Activated B cell treated with CpG ODN at 0.5 μM for 24 hours (primary cell): ENCODE measurements around the gene NUP50. TPM values are rescaled to one million over a fixed set of nuclear protein-coding genes. Genes with fewer than 3 reads are reported as not detected.

ENCODE experiments used
- ATAC-seq: fragments of 200-7000 bp; cut with Tn5 transposase; one replicate; pipeline ENCODE4 v1.10.0; 2021; ENCODE audit warnings: low read depth, mild to moderate bottlenecking, moderate library complexity
- CTCF ChIA-PET: fragments of 350-600 bp; sonication (Branson Sonifier 250); formaldehyde crosslinking; loops from one replicate; lab custom pipeline; 2021; ENCODE audit warnings: antibody characterized with exemption; lab: Charles Lee
- POLR2A ChIA-PET: fragments of 350-600 bp; sonication (Branson Sonifier 250); formaldehyde crosslinking; loops from one replicate; lab custom pipeline; 2021; ENCODE audit warnings: antibody characterized with exemption; lab: Charles Lee
- DNase-seq: peaks from one replicate; pipeline ENCODE4 v3.0.0; 2022
- H3K27ac Mint-ChIP-seq: one replicate; pipeline ENCODE4 v1.8.0; 2020; ENCODE audit warnings: mixed read lengths
- H3K27me3 Mint-ChIP-seq: one replicate; pipeline ENCODE4 v1.8.0; 2021; ENCODE audit warnings: mixed read lengths
- H3K36me3 Mint-ChIP-seq: one replicate; pipeline ENCODE4 v1.8.0; 2021; ENCODE audit warnings: low read depth, mixed read lengths
- H3K4me1 Mint-ChIP-seq: one replicate; pipeline ENCODE4 v1.8.0; 2021; ENCODE audit warnings: mixed read lengths
- H3K4me3 Mint-ChIP-seq: one replicate; pipeline ENCODE4 v1.8.0; 2020; ENCODE audit warnings: mild to moderate bottlenecking, mixed read lengths
- H3K9me3 Mint-ChIP-seq: one replicate; pipeline ENCODE4 v1.8.0; 2020; ENCODE audit warnings: mixed read lengths
- CTCF ChIP-seq: fragments of 200-600 bp; IDR thresholded peaks from one replicate; pipeline ENCODE4 v1.8.0; 2022; ENCODE audit warnings: antibody characterized with exemption, mild to moderate bottlenecking
- intact Hi-C: fragments of 100-400 bp; cut with micrococcal nuclease; formaldehyde crosslinking; loops from one replicate; pipeline ENCODE4 v1.15.1; 2024
- total RNA-seq: library from RNA; stranded (reverse); gene quantifications from 2 replicates; pipeline ENCODE4 v1.2.3, GENCODE V29; 2022

Gene NUP50
- total RNA-seq, 1 donor from 2014 or later: 112 TPM

GRCh38 chr22:45216133-45217003, 52.6 kb downstream of the NUP50 start:
- Mint-ChIP-seq H3K36me3 (peaks cover 6% of the 10 kb centered on the region), H3K4me3 (no peak overlapping the region), H3K9me3 (no peaks in the 10 kb centered on the region), H3K27ac (no peak overlapping the region), H3K4me1 (peaks cover 51% of the 10 kb centered on the region), H3K27me3 (no peaks in the 10 kb centered on the region)
- intact Hi-C loops: loop anchor here (5.0 kb wide), 1 partner anchor 54 kb away; the partner anchor contains the start of gene NUP50
- ChIA-PET CTCF (no interaction called here), POLR2A (no interaction called here)
- no peak for ATAC-seq
- TF ChIP-seq CTCF: no peak
- no peak for DNase-seq

- peaks cover 59% of the 10 kb centered on the region for H3K4me1 Mint-ChIP-seq
- CTCF ChIA-PET: no interaction called here
- H3K27me3 Mint-ChIP-seq: no peaks in the 10 kb centered on the region
- DNase-seq (no peak), ATAC-seq (no peak)
- H3K36me3 Mint-ChIP-seq: no peaks in the 10 kb centered on the region
- H3K27ac Mint-ChIP-seq: no peak overlapping the region
- POLR2A ChIA-PET: no interaction called here
- no peak for TF ChIP-seq CTCF
- intact Hi-C loops: loop anchor here (5.0 kb wide), 1 partner anchor 55 kb away; the partner anchor contains the start of gene NUP50
- H3K9me3 Mint-ChIP-seq: no peaks in the 10 kb centered on the region
- H3K4me3 Mint-ChIP-seq: no peak overlapping the region
These were observed 53.6 kb downstream of the NUP50 start for GRCh38 chr22:45217345-45217744.

GRCh38 chr22:45217806-45218205, 54.1 kb downstream of the NUP50 start:
- H3K27me3 Mint-ChIP-seq: no peaks in the 10 kb centered on the region
- POLR2A ChIA-PET: no interaction called here
- H3K4me1 Mint-ChIP-seq: peaks cover 61% of the 10 kb centered on the region
- ATAC-seq (no peak), DNase-seq (no peak)
- CTCF ChIA-PET: no interaction called here
- H3K9me3 Mint-ChIP-seq: no peaks in the 10 kb centered on the region
- no peak for TF ChIP-seq CTCF
- intact Hi-C loops: loop anchor here (2.0 to 5.0 kb wide), 2 partner anchors 17 to 56 kb away; partner anchors contain the start of gene NUP50
- H3K4me3 Mint-ChIP-seq: no peak overlapping the region
- H3K36me3 Mint-ChIP-seq: no peaks in the 10 kb centered on the region
- no peak overlapping the region for H3K27ac Mint-ChIP-seq

GRCh38 chr22:45218976-45219375, 55.3 kb downstream of the NUP50 start:
- Mint-ChIP-seq H3K27me3 (no peaks in the 10 kb centered on the region), H3K4me3 (no peak overlapping the region), H3K4me1 (peaks cover 60% of the 10 kb centered on the region), H3K27ac (peak overlapping the region; percentile 46), H3K36me3 (no peaks in the 10 kb centered on the region), H3K9me3 (no peaks in the 10 kb centered on the region)
- DNase-seq (no peak), ATAC-seq (peak; percentile 96)
- no peak for TF ChIP-seq CTCF
- CTCF ChIA-PET: no interaction called here
- POLR2A ChIA-PET: interaction anchor here (0.6 to 2.1 kb wide), 2 partner anchors 28 to 55 kb away, joined by 5 to 9 read pairs; partner anchors contain the start of gene NUP50
- intact Hi-C loops: loop anchor here (1.0 to 5.0 kb wide), 3 partner anchors 16 to 57 kb away; partner anchors contain the start of gene NUP50

GRCh38 chr22:45221201-45221600, 57.5 kb downstream of the NUP50 start:
- no peak overlapping the region for H3K4me3 Mint-ChIP-seq
- no peak for ATAC-seq
- peak overlapping the region; percentile 16 for H3K27ac Mint-ChIP-seq
- H3K9me3 Mint-ChIP-seq: no peaks in the 10 kb centered on the region
- intact Hi-C loops: no loop called here
- H3K36me3 Mint-ChIP-seq: no peaks in the 10 kb centered on the region
- no peak for DNase-seq
- ChIA-PET CTCF (interaction anchor here (1.0 kb wide), 1 partner anchor 11 kb away, joined by 3 read pairs; no protein-coding TSS in a partner anchor), POLR2A (no interaction called here)
- H3K27me3 Mint-ChIP-seq: no peaks in the 10 kb centered on the region
- no peak for TF ChIP-seq CTCF
- H3K4me1 Mint-ChIP-seq: peaks cover 53% of the 10 kb centered on the region
